ENCODE data around the gene PHEX.

- TF ChIP-seq CTCF (IDR thresholded peaks at IDR 0.05) (no peak), EP300 (IDR thresholded peaks at IDR 0.05; ENCODE audit: low read depth) (no peak)
Measured at GRCh38 chrX:22249371-22249770, 217.2 kb downstream of the PHEX start.
